Measurements from ENCODE around the gene MBD3L2. TPM values are rescaled to one million over a fixed set of nuclear protein-coding genes. Genes with fewer than 3 reads are reported as not detected.

The MBD3L2 gene
- total and polyA plus RNA-seq, 4 donors, result not detected

DNA sequence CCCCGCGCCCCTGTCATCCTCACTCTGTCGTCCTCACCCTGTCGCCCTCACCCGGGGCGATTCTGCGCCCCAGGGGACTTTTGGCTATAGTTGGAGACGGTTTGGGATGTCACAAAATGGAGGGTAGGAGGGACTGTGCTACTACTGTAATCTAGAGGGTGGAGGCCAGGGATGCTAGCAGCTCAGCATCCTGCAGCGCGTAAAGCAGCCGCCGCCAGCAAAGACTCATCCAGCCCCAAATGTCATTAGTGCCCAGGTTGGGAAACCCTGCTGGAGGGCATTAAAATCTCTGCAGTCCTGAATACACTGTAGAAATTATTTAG is 20.7 kb downstream of the MBD3L2 start:
- 0% methylated on average over 12 of the region's 12 CpGs for whole genome bisulfite sequencing, 2 donors
- Histone ChIP-seq H3K27me3 (ENCODE audit: control insufficient read depth in 3 of 3, insufficient read depth in 3 of 3, low read length in 2 of 3) (no peaks in the 10 kb centered on the region), H3K36me3 (ENCODE audit: control insufficient read depth in 4 of 4, insufficient read depth in 4 of 4, low read length in 4 of 4) (peaks cover 16 to 21% (median 20%) of the 10 kb centered on the region in 4 donors), H3K4me1 (ENCODE audit: control insufficient read depth in 5 of 5, insufficient read depth in 5 of 5, low read length in 5 of 5) (peaks cover 0 to 8% (median 6%) of the 10 kb centered on the region in 5 donors), H3K9ac (ENCODE audit: insufficient read depth in 1 of 2, low read length in 2 of 2) (peak overlapping the region; percentile 63 to 74), H3K27ac (ENCODE audit: low read depth in 1 of 2, low read length in 1 of 2) (peak overlapping the region; percentile 50 to 93), H3K4me3 (peak overlapping the region; percentile 95), H3K9me3 (ENCODE audit: control insufficient read depth in 4 of 4, insufficient read depth in 3 of 4, low read length in 3 of 4) (peaks cover 0 to 5% (median 0%) of the 10 kb centered on the region in 4 donors)
- ATAC-seq (ENCODE audit: insufficient read depth, low FRiP score) (no peak), DNase-seq (peak in 2 of 3 donors; percentile 14 to 17)
- TF ChIP-seq, protein P1, sequence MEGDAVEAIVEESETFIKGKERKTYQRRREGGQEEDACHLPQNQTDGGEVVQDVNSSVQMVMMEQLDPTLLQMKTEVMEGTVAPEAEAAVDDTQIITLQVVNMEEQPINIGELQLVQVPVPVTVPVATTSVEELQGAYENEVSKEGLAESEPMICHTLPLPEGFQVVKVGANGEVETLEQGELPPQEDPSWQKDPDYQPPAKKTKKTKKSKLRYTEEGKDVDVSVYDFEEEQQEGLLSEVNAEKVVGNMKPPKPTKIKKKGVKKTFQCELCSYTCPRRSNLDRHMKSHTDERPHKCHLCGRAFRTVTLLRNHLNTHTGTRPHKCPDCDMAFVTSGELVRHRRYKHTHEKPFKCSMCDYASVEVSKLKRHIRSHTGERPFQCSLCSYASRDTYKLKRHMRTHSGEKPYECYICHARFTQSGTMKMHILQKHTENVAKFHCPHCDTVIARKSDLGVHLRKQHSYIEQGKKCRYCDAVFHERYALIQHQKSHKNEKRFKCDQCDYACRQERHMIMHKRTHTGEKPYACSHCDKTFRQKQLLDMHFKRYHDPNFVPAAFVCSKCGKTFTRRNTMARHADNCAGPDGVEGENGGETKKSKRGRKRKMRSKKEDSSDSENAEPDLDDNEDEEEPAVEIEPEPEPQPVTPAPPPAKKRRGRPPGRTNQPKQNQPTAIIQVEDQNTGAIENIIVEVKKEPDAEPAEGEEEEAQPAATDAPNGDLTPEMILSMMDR (IDR thresholded peaks at IDR 0.05; ENCODE audit: control extremely low read depth, extremely low read depth), result no peak

DNA sequence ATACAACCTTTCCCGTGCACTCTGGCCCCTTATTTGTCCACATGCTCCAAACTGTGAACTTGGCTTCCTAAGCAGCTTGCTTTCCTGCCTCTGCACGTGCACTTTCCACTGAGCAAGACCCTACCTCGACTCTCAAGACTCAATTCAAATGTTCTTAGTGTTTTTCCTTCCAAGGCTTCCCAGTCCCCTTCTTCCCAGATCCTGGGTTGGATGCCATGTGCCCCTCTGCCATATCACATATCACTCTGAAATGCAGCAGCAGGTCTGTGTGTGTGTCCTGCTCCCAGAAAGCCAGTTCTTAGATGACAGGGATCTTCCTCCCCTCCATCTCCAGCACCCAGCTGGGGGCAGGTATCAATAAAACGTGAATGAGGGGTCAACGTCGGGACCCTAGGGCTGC is 23.4 kb downstream of the MBD3L2 start:
- Histone ChIP-seq H3K4me1 (ENCODE audit: control insufficient read depth in 5 of 5, insufficient read depth in 5 of 5, low read length in 5 of 5) (peaks cover 0 to 8% (median 6%) of the 10 kb centered on the region in 5 donors), H3K9me3 (ENCODE audit: control insufficient read depth in 4 of 4, insufficient read depth in 3 of 4, low read length in 3 of 4) (peaks cover 2 to 25% (median 6%) of the 10 kb centered on the region in 4 donors), H3K4me3 (no peak overlapping the region), H3K27me3 (ENCODE audit: control insufficient read depth in 3 of 3, insufficient read depth in 3 of 3, low read length in 2 of 3) (no peaks in the 10 kb centered on the region), H3K27ac (ENCODE audit: low read depth in 1 of 2, low read length in 1 of 2) (no peak overlapping the region), H3K36me3 (ENCODE audit: control insufficient read depth in 4 of 4, insufficient read depth in 4 of 4, low read length in 4 of 4) (peaks cover 40 to 47% (median 43%) of the 10 kb centered on the region in 4 donors), H3K9ac (ENCODE audit: insufficient read depth in 1 of 2, low read length in 2 of 2) (no peak overlapping the region)
- ATAC-seq (ENCODE audit: insufficient read depth, low FRiP score) (no peak), DNase-seq (no peak)
- TF ChIP-seq, protein P1 (IDR thresholded peaks at IDR 0.05; ENCODE audit: control extremely low read depth, extremely low read depth), result no peak
- 95 to 97% methylated on average over 6 of the region's 6 CpGs for WGBS, 2 donors

DNA sequence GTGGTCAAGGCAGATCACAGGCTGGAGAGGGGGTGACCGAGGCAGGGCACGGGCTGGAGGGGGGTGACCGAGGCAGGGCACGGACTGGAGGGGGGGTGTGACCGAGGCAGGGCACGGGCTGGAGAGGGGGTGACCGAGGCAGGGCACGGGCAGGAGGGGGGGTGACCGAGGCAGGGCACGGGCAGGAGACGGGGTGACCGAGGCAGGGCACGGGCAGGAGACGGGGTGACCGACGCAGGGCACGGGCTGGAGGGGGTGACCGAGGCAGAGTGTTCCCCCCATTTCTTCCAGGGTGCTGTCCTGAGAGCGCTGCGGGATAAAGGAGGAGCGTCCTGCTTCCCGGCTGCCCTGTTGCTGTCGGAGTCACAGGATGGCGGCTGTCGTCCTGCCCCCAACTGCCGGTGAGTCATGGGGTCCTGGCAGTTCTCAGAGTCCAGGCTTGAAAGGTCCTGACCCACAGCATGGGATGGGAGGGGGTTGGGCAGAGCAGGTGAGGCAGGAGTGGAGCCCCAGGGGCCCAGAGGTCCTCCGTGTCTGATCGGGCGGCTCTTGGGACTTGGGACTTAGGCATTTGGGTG is 25.7 kb downstream of the MBD3L2 start:
- WGBS, 2 donors, result 95 to 98% methylated on average over 29 of the region's 29 CpGs
- peaks cover 10 to 30% (median 19%) of the 10 kb centered on the region in 4 donors for H3K9me3 ChIP-seq (ENCODE audit: control insufficient read depth in 4 of 4, insufficient read depth in 3 of 4, low read length in 3 of 4)
- H3K27me3 ChIP-seq (ENCODE audit: control insufficient read depth in 3 of 3, insufficient read depth in 3 of 3, low read length in 2 of 3), result no peaks in the 10 kb centered on the region
- no peak overlapping the region for H3K9ac ChIP-seq (ENCODE audit: insufficient read depth in 1 of 2, low read length in 2 of 2)
- TF ChIP-seq, protein P1 (IDR thresholded peaks at IDR 0.05; ENCODE audit: control extremely low read depth, extremely low read depth), result no peak
- H3K4me3 ChIP-seq, result no peak overlapping the region
- ATAC-seq (ENCODE audit: insufficient read depth, low FRiP score) (no peak), DNase-seq (no peak)
- no peak overlapping the region for H3K27ac ChIP-seq (ENCODE audit: low read depth in 1 of 2, low read length in 1 of 2)
- peaks cover 47 to 66% (median 61%) of the 10 kb centered on the region in 4 donors for H3K36me3 ChIP-seq (ENCODE audit: control insufficient read depth in 4 of 4, insufficient read depth in 4 of 4, low read length in 4 of 4)
- peaks cover 0 to 8% (median 6%) of the 10 kb centered on the region in 5 donors for H3K4me1 ChIP-seq (ENCODE audit: control insufficient read depth in 5 of 5, insufficient read depth in 5 of 5, low read length in 5 of 5)

DNA sequence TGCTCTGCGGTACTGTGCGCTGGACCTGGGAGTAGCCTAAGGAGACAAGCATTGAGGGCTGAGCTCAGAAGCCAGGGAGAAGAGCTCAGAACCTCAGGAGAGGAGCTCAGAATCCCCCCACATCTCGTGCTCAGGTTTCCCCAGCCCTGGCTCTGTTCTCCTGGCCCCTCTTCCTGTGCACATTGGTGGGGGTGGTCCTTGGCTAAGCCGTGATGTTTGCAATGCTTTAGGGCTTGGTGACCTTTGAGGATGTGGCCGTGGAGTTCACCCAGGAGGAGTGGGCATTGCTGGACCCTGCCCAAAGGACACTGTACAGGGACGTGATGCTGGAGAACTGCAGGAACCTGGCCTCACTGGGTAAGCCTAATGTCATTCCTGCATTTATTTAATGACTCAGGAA is 27.0 kb downstream of the MBD3L2 start:
- Histone ChIP-seq H3K4me1 (ENCODE audit: control insufficient read depth in 5 of 5, insufficient read depth in 5 of 5, low read length in 5 of 5) (peaks cover 0 to 2% (median 0%) of the 10 kb centered on the region in 5 donors), H3K36me3 (ENCODE audit: control insufficient read depth in 4 of 4, insufficient read depth in 4 of 4, low read length in 4 of 4) (peaks cover 60 to 79% (median 71%) of the 10 kb centered on the region in 4 donors), H3K9me3 (ENCODE audit: control insufficient read depth in 4 of 4, insufficient read depth in 3 of 4, low read length in 3 of 4) (peaks cover 17 to 42% (median 31%) of the 10 kb centered on the region in 4 donors), H3K4me3 (no peak overlapping the region), H3K27me3 (ENCODE audit: control insufficient read depth in 3 of 3, insufficient read depth in 3 of 3, low read length in 2 of 3) (no peaks in the 10 kb centered on the region), H3K9ac (ENCODE audit: insufficient read depth in 1 of 2, low read length in 2 of 2) (no peak overlapping the region), H3K27ac (ENCODE audit: low read depth in 1 of 2, low read length in 1 of 2) (no peak overlapping the region)
- WGBS, 2 donors, result 98 to 99% methylated on average over 6 of the region's 6 CpGs
- TF ChIP-seq, protein P1 (IDR thresholded peaks at IDR 0.05; ENCODE audit: control extremely low read depth, extremely low read depth), result no peak
- ATAC-seq (ENCODE audit: insufficient read depth, low FRiP score) (no peak), DNase-seq (no peak)

Data from lung (tissue), 12 donors.